ENCODE data around the gene AGBL5. TPM values are rescaled to one million over a fixed set of nuclear protein-coding genes. Genes with fewer than 3 reads are reported as not detected.

The AGBL5 gene
- total and polyA plus RNA-seq, 9 of the 15 experiments (the other 6 are each of a cell fraction or from before 2014, with no cell fraction given) = 3.3 to 52.7 (median 26.2) TPM

DNA sequence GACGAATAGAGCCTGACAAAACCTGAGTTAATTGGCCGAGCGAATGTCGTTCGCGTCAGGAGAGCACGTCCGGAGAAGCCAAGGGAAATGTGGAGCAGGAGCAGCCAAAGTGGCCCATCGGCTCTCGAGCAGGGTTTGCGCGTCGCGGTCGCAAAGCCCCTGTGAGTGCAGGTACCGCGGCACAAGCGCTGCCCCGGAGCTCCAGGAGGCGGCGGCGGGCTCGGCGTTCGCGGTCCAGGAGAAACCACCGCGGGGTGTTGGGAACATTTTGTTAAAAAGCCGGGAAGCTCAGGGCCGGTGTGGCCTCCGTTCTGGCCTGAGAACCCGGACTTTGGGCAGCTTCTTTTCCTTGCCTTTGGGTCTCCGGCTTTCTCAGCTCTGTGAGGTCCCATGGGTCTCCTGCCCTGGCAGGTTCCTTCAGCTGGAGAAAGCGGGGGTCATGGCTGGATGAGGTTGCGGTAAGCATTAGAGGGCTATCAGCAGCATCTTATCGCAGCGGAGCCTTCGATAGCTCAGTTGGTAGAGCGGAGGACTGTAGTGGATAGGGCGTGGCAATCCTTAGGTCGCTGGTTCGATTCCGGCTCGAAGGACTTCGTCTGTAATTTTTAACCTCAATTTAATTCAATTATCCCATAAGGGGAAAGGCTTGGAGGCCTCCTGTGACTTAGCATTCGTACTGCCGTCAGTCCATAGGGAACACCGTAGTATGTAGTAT is 1.0 kb upstream of the AGBL5 start (continued):
- TF ChIP-seq, protein P1, sequence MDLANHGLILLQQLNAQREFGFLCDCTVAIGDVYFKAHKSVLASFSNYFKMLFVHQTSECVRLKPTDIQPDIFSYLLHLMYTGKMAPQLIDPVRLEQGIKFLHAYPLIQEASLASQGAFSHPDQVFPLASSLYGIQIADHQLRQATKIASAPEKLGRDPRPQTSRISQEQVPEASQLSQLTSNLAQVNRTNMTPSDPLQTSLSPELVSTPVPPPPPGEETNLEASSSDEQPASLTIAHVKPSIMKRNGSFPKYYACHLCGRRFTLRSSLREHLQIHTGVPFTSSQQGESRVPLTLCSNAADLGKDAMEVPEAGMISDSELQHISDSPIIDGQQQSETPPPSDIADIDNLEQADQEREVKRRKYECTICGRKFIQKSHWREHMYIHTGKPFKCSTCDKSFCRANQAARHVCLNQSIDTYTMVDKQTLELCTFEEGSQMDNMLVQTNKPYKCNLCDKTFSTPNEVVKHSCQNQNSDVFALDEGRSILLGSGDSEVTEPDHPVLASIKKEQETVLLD (IDR thresholded peaks at IDR 0.05) = peak; percentile 40; the same call in 1 of the 2 replicates
- TF ChIP-seq TBP (optimal IDR thresholded peaks at IDR 0.05; ENCODE audit: low read depth, low read length) = peak; percentile 97
- TF ChIP-seq FOS (IDR thresholded peaks at IDR 0.05; ENCODE audit: extremely low read depth, insufficient read length) = peak; percentile 16
- TF ChIP-seq POLR2G (IDR thresholded peaks at IDR 0.05; ENCODE audit: low read depth, low read length) = peak; percentile 78
- peak; percentile 40 to 95; a peak in 3 of 4 replicates for TF ChIP-seq TBL1XR1 (IDR thresholded peaks at IDR 0.05; ENCODE audit: low read length in 2 of 2)
- TF ChIP-seq, protein P2, sequence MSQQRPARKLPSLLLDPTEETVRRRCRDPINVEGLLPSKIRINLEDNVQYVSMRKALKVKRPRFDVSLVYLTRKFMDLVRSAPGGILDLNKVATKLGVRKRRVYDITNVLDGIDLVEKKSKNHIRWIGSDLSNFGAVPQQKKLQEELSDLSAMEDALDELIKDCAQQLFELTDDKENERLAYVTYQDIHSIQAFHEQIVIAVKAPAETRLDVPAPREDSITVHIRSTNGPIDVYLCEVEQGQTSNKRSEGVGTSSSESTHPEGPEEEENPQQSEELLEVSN (IDR thresholded peaks at IDR 0.05; ENCODE audit: borderline replicate concordance in 1 of 2, extremely low read depth in 1 of 2, insufficient read depth in 1 of 2, insufficient read length in 1 of 2, low read depth in 1 of 2, low read length in 1 of 2, poor library complexity in 1 of 2, severe bottlenecking in 1 of 2) = no peak
- TF ChIP-seq, protein P3, sequence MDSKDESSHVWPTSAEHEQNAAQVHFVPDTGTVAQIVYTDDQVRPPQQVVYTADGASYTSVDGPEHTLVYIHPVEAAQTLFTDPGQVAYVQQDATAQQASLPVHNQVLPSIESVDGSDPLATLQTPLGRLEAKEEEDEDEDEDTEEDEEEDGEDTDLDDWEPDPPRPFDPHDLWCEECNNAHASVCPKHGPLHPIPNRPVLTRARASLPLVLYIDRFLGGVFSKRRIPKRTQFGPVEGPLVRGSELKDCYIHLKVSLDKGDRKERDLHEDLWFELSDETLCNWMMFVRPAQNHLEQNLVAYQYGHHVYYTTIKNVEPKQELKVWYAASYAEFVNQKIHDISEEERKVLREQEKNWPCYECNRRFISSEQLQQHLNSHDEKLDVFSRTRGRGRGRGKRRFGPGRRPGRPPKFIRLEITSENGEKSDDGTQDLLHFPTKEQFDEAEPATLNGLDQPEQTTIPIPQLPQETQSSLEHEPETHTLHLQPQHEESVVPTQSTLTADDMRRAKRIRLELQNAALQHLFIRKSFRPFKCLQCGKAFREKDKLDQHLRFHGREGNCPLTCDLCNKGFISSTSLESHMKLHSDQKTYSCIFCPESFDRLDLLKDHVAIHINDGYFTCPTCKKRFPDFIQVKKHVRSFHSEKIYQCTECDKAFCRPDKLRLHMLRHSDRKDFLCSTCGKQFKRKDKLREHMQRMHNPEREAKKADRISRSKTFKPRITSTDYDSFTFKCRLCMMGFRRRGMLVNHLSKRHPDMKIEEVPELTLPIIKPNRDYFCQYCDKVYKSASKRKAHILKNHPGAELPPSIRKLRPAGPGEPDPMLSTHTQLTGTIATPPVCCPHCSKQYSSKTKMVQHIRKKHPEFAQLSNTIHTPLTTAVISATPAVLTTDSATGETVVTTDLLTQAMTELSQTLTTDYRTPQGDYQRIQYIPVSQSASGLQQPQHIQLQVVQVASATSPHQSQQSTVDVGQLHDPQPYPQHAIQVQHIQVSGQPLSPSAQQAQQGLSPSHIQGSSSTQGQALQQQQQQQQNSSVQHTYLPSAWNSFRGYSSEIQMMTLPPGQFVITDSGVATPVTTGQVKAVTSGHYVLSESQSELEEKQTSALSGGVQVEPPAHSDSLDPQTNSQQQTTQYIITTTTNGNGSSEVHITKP (IDR thresholded peaks at IDR 0.05; ENCODE audit: partially characterized antibody) = peak; percentile 60
- TF ChIP-seq SMAD3 (CRISPR knock-in tag; conservative IDR thresholded peaks at IDR 0.05) = 0 out of 2 replicates have a peak, but pooled peaks have one; percentile 43
- no peak for TF ChIP-seq KHSRP (IDR thresholded peaks at IDR 0.05)
- 0 out of 2 replicates have a peak, but pooled peaks have one; percentile 43 for TF ChIP-seq PHF21A (IDR thresholded peaks at IDR 0.05; ENCODE audit: borderline replicate concordance, low read depth)
- TF ChIP-seq ZNF551 (CRISPR knock-in tag; IDR thresholded peaks at IDR 0.05) = 0 out of 2 replicates have a peak, but pooled peaks have one; percentile 61
- peak; percentile 26; the same call in 1 of the 2 replicates for TF ChIP-seq PML (IDR thresholded peaks at IDR 0.05; ENCODE audit: low read length)
- TF ChIP-seq ZNF224 (CRISPR knock-in tag; IDR thresholded peaks at IDR 0.05) = no peak
- no peak for TF ChIP-seq CBX8 (IDR thresholded peaks at IDR 0.05; ENCODE audit: borderline replicate concordance, extremely low read depth, low read depth, low read length, poor library complexity, severe bottlenecking)
- peak; percentile 57; the same call in 1 of the 2 replicates for TF ChIP-seq MYNN (IDR thresholded peaks at IDR 0.05)
- TF ChIP-seq MYNN (CRISPR knock-in tag; IDR thresholded peaks at IDR 0.05) = no peak
- TF ChIP-seq, protein P4, sequence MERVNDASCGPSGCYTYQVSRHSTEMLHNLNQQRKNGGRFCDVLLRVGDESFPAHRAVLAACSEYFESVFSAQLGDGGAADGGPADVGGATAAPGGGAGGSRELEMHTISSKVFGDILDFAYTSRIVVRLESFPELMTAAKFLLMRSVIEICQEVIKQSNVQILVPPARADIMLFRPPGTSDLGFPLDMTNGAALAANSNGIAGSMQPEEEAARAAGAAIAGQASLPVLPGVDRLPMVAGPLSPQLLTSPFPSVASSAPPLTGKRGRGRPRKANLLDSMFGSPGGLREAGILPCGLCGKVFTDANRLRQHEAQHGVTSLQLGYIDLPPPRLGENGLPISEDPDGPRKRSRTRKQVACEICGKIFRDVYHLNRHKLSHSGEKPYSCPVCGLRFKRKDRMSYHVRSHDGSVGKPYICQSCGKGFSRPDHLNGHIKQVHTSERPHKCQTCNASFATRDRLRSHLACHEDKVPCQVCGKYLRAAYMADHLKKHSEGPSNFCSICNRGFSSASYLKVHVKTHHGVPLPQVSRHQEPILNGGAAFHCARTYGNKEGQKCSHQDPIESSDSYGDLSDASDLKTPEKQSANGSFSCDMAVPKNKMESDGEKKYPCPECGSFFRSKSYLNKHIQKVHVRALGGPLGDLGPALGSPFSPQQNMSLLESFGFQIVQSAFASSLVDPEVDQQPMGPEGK (CRISPR knock-in tag; IDR thresholded peaks at IDR 0.05; ENCODE audit: borderline replicate concordance) = peak; percentile 54; the same call in 1 of the 2 replicates
- TF ChIP-seq CBX1 (IDR thresholded peaks at IDR 0.05; ENCODE audit: low read depth) = no peak
- TF ChIP-seq ZKSCAN1 (IDR thresholded peaks at IDR 0.05; ENCODE audit: low read depth, low read length) = 0 out of 2 replicates have a peak, but pooled peaks have one; percentile 26
